ENCODE measurements around the gene ACSL5.
"Not testable (repeated sequence)": the region's sequence is repeated elsewhere in the genome, so short reads cannot be mapped to it uniquely, and the experiment has no call there.

Gene ACSL5

DNA sequence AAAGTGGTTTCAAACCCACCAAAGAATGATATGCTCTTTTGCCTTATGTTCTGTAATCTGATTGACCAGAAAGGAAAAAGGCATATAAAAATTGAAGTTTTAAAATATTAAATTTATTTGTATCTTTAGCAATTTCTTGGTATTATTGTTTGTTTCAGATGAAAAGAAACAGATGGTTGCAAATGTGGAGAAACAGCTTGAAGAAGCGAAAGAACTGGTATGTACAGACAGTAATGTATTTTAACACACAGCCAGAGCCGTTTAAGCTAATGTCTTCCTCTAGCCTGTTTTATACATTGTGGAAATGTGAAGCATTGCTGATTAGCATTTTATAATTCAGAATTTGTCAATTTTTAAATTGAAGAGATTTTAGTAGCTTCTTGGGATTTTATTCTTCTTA is 86.5 kb downstream of the ACSL5 start:
- no peak for DNase-seq (ENCODE audit: low spot score)
- no peak for FAIRE-seq

DNA sequence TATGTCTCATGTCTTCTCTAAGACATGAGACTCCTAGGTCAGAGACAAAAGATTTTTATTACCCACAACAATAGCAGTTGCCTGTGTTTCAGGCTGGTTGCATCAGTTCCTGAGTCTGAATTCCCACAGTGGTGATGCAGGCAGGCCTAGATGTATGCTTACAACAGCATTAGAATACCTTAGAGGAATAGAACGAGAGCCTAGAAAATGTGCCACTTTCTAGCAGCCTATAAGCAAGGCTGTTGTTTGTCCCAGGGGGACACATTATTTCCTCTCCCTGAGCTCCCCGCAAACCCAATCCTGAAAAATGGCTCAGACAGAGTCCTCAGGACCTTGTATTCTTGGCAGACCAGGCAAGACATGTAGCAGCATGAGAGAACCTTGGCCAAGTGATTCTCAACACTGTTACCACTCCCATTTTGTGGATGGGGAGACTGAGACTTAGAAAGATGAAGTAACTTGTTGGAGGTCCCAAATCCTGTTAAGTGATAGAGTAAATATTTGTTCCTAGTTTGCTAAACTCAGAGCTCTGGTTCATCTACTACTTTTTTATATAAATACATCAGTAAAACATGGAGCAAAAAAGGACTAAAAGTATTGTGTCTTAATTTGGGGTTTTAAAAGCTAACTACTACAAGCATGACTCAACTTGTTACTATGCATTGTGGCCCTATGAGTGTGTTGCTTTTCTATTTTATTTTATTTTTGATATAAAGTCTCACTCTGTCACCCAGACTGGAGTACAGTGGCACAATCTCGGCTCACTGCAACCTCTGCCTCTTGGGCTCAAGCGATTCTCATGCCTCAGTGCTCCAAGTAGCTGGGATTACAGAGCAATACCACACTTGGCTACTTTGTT is 87.3 kb downstream of the ACSL5 start:
- DNase-seq (ENCODE audit: low spot score): no peak
- no peak for FAIRE-seq

- not testable (repeated sequence) for FAIRE-seq; DNase-seq (ENCODE audit: low spot score)
These were observed 90.2 kb downstream of the ACSL5 start for GRCh38 chr10:112464074-112464473.

- FAIRE-seq (no peak), DNase-seq (ENCODE audit: low spot score) (no peak)
These were observed 91.5 kb downstream of the ACSL5 start for GRCh38 chr10:112465299-112465883.

- FAIRE-seq (no peak), DNase-seq (ENCODE audit: low spot score) (no peak)
These were observed 92.9 kb downstream of the ACSL5 start for GRCh38 chr10:112466802-112467201.

DNA sequence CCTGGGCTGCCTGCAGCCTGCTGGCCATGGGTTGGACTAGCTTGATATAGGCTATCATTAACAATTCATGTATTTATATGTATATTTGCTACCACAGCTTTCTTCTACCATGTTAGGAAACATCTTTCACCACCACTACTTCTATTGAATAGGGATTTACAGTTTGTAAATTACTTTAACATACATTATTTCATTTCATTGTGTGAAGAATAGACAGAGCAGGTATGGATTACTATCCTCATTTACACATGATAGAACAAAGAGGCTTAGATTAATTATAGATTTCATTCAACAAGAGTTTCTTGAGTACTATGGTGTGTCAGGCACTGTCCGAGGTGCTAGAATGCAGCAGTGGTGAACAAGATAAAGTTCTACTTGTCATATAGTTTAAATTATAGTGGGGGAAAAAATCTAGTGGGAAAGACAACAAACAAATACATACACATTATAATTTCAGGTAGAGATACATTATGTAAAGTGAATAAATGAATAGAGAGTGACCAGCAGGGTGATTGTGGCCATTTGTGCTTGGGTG is 93.7 kb downstream of the ACSL5 start:
- DNase-seq (ENCODE audit: low spot score): no peak
- FAIRE-seq: no peak

DNA sequence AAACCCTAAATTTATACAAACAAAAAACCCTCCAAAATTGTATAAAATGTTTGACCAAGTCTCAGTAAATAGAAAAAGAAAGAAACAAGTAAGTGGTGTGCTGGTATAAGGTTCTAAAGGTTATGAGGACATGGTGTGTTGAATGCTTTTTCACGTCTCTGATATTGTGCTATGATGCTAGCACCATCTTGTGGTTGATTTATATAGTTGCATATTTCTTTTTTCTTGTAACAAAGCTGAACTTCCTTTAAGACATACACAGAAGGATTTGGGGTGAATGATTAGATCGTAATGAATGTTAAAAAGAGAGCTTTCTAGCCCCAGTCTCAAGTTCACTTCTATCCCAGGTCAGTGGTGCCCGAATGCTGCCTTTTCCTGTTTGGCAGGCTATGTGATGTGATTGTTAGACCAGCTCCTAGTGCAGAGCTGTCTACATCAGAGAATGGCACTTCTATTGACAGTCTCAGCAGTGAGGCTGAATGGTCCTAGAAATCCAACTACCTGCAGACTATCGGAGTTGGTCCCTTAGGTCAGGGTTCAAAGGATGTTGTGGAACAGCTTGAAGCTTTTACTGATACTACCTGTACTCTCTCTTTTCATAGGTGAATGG is 98.1 kb downstream of the ACSL5 start:
- FAIRE-seq: no peak
- DNase-seq (ENCODE audit: low spot score): peak; percentile 39

GRCh38 chr10:112475575-112476218 is 101.8 kb downstream of the ACSL5 start:
- DNase-seq (ENCODE audit: low spot score) (no peak), FAIRE-seq (no peak)

All from urothelium cell line (cell line).